Breast epithelium (tissue), 4 donors: ENCODE measurements around the gene FARSB. TPM values are rescaled to one million over a fixed set of nuclear protein-coding genes. Genes with fewer than 3 reads are reported as not detected.
"Not testable (repeated sequence)": the region's sequence is repeated elsewhere in the genome, so short reads cannot be mapped to it uniquely, and the experiment has no call there.

Experiments
- DNase-seq, 2 donors: peaks; one replicate each; pipeline ENCODE4 v3.0.0-alpha.2; 2019; ENCODE audit warnings: low spot score in 2 of 2
- H3K27ac ChIP-seq, 2 donors: fragments of 200-600 bp; sonication (generic) in 1 of 2; one replicate each; pipeline ENCODE4 v1.5.1; 2016 to 2019; ENCODE audit warnings: mild to moderate bottlenecking in 1 of 2
- H3K27me3 ChIP-seq, 2 donors: fragments of 200-600 bp; sonication (generic) in 1 of 2; one replicate each; pipeline versions ENCODE4 v1.5.1 to v1.6.0; 2017 to 2019; ENCODE audit warnings: control low read depth in 1 of 2, mild to moderate bottlenecking in 1 of 2
- H3K36me3 ChIP-seq: fragments of 200-600 bp; one replicate; pipeline ENCODE4 v1.5.1; 2019
- H3K4me1 ChIP-seq, 2 donors: fragments of 200-600 bp; sonication (generic); one replicate each; pipeline ENCODE4 v1.5.1; 2016 to 2019; ENCODE audit warnings: control low read depth in 1 of 2
- H3K4me3 ChIP-seq, 3 donors: fragments of 200-600 bp; sonication (generic); 1 replicate in 2 of 3; 2 replicates in 1 of 3; pipeline ENCODE4 v1.5.1; 2016 to 2019; ENCODE audit warnings: mild to moderate bottlenecking in 3 of 3, moderate library complexity in 2 of 3
- H3K9me3 ChIP-seq, 2 donors: fragments of 200-600 bp; sonication (generic) in 1 of 2; one replicate each; pipeline ENCODE4 v1.5.1; 2016 to 2019; ENCODE audit warnings: control low read depth in 1 of 2
- POLR2A ChIP-seq: fragments of 450-650 bp; IDR thresholded peaks from one replicate; pipeline ENCODE4 v1.6.1; 2016; ENCODE audit warnings: antibody characterized with exemption, mild to moderate bottlenecking, moderate library complexity
- POLR2AphosphoS5 ChIP-seq, 3 donors: sonication (generic); formaldehyde crosslinking; IDR thresholded peaks; one replicate each; pipeline ENCODE4 v1.6.1; 2017; ENCODE audit warnings: antibody characterized with exemption in 3 of 3
- intact Hi-C: fragments of 100-400 bp; cut with DNase I; formaldehyde crosslinking; loops from one replicate; pipeline ENCODE4 v1.15.1; 2023; ENCODE audit warnings: low total_unique reads
- total RNA-seq, 3 donors: library from RNA; depleted of rRNA; stranded (reverse); fragments of >200 nt; gene quantifications; one replicate each; pipeline ENCODE4 v1.1.0, GENCODE V29; 2016
- TF ChIP-seq, protein P1 (sequence below), 3 donors: fragments of 450-650 bp; IDR thresholded peaks; one replicate each; pipeline ENCODE4 v1.5.1; 2016 to 2017; ENCODE audit warnings: antibody characterized with exemption in 3 of 3, mild to moderate bottlenecking in 3 of 3, moderate library complexity in 3 of 3

The FARSB gene
- total RNA-seq, 3 donors from 2014 or later, result 11.8 to 19.0 (median 18.7) TPM

DNA sequence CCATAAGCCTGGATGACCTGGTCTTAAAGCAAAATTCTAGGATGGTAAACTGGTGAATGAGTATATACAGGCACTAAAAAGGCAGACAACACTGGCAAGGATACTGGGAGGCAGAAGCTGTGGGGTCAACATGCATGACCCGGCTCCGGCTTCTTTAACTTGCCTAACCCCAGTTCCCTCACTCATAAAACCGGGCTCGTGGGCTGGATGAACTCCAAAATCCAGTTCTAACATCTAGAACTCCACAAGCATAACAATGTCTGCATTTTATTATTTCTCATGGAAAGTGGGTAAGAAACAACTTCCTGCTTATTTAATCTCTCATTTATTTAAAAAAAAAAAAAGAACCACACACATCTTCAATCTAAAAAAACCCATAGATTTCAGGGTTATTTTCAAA, 57.3 kb downstream of the FARSB start:
- H3K27me3 ChIP-seq, result no peaks in the 10 kb centered on the region
- H3K36me3 ChIP-seq, result no peaks in the 10 kb centered on the region
- no peak overlapping the region for H3K27ac ChIP-seq
- H3K9me3 ChIP-seq, result no peaks in the 10 kb centered on the region
- intact Hi-C loops, result loop anchor here (5.0 kb wide), 1 partner anchor 644 kb away; no protein-coding TSS in a partner anchor
- no peak for DNase-seq
- H3K4me3 ChIP-seq, result no peak overlapping the region
- H3K4me1 ChIP-seq, result no peaks in the 10 kb centered on the region
- TF ChIP-seq, protein P1, sequence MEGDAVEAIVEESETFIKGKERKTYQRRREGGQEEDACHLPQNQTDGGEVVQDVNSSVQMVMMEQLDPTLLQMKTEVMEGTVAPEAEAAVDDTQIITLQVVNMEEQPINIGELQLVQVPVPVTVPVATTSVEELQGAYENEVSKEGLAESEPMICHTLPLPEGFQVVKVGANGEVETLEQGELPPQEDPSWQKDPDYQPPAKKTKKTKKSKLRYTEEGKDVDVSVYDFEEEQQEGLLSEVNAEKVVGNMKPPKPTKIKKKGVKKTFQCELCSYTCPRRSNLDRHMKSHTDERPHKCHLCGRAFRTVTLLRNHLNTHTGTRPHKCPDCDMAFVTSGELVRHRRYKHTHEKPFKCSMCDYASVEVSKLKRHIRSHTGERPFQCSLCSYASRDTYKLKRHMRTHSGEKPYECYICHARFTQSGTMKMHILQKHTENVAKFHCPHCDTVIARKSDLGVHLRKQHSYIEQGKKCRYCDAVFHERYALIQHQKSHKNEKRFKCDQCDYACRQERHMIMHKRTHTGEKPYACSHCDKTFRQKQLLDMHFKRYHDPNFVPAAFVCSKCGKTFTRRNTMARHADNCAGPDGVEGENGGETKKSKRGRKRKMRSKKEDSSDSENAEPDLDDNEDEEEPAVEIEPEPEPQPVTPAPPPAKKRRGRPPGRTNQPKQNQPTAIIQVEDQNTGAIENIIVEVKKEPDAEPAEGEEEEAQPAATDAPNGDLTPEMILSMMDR (IDR thresholded peaks at IDR 0.05), result no peak
- TF ChIP-seq POLR2AphosphoS5 (IDR thresholded peaks at IDR 0.05), result no peak
- TF ChIP-seq POLR2A, result no peak

DNA sequence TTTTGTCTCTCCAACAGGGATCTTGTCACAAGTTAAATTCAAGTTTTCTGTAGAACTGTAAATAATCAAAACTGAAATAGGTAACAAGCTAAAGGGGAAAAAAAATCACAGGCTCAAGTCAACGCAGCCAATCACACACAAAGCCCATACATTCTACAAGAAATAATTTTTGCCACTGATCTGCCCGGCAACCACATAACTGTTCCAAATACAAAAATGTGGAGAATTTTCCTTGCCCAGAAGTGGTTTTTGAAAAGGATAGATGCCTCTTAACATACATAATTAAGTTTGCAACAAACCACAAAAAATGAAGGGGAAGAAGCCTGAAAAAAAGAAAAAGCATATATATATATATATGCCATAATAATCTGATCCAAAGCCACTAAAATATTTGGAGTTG, 60.3 kb downstream of the FARSB start:
- DNase-seq, result no peak
- Histone ChIP-seq H3K36me3 (no peaks in the 10 kb centered on the region), H3K4me1 (no peaks in the 10 kb centered on the region), H3K4me3 (no peak overlapping the region), H3K9me3 (no peaks in the 10 kb centered on the region), H3K27me3 (no peaks in the 10 kb centered on the region), H3K27ac (no peak overlapping the region)
- intact Hi-C loops, result loop anchor here (5.0 kb wide), 1 partner anchor 647 kb away; no protein-coding TSS in a partner anchor
- TF ChIP-seq POLR2A, result no peak
- TF ChIP-seq, protein P1 (IDR thresholded peaks at IDR 0.05), result no peak
- TF ChIP-seq POLR2AphosphoS5 (IDR thresholded peaks at IDR 0.05), result no peak

DNA sequence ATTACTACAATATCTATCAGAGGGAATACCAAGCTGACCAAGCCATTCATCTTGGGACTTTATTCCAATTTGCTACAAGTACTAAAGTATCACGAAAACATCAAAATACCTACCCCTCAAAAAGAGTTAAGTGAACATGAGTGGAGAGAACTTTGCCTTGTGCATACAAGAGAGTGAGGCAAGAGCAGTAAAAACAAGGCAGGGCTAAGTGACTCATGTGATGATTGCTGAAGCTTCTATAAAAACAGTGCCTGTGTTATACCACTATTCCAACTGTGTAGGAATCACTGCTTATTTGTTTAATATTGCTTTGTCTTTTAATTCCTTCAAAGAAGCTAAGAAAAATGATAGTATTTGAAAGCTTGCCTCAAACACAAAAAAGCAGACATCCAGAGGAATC, 61.2 kb downstream of the FARSB start:
- Histone ChIP-seq H3K4me3 (no peak overlapping the region), H3K27me3 (no peaks in the 10 kb centered on the region), H3K4me1 (no peaks in the 10 kb centered on the region), H3K9me3 (no peaks in the 10 kb centered on the region), H3K36me3 (no peaks in the 10 kb centered on the region), H3K27ac (no peak overlapping the region)
- intact Hi-C loops, result loop anchor here (5.0 kb wide), 1 partner anchor 648 kb away; no protein-coding TSS in a partner anchor
- TF ChIP-seq POLR2A (no peak), POLR2AphosphoS5 (IDR thresholded peaks at IDR 0.05) (no peak)
- TF ChIP-seq, protein P1 (IDR thresholded peaks at IDR 0.05), result no peak
- no peak for DNase-seq

DNA sequence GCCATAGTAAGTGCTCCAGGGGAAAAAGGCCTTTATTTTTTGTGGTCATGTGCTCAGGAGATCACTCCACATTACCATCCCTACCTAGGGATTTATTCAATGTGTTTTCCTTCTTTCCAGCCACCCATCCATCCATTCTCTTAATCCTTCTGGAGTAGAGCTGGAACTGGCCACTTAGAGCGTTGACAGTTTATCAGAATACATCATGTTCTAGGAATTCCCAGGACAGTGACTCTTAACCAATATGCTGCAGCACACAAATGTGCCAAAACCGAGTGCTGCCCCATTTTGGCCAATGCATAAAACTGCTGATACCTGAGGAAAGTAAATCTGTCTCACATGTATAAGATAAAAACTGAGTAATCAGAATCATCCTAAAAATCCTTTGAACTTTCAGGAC, 63.7 kb downstream of the FARSB start:
- Histone ChIP-seq H3K4me1 (no peaks in the 10 kb centered on the region), H3K9me3 (no peaks in the 10 kb centered on the region), H3K4me3 (no peak overlapping the region), H3K27me3 (no peaks in the 10 kb centered on the region), H3K27ac (no peak overlapping the region), H3K36me3 (no peaks in the 10 kb centered on the region)
- TF ChIP-seq POLR2A (no peak), POLR2AphosphoS5 (IDR thresholded peaks at IDR 0.05) (no peak)
- TF ChIP-seq, protein P1 (IDR thresholded peaks at IDR 0.05), result no peak
- DNase-seq, result no peak
- intact Hi-C loops, result no loop called here

DNA sequence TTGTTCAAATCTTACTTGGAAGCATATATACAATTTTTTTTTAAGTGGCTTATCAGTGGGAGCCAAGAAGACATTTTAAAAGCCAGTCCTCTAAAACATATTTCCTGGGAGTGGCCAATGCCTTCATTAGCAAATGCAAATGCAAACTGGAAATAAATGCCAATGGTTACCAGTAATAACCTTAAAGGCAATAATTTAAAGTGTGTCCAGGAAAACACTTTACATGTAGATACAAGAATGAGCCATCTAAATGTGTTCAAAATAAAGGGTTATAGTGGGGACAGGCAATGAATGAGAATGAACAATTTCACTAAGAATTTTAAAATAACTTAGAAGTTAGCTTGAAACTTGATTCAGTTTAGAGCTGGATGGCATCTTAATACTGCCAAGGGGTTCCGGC, 64.2 kb downstream of the FARSB start:
- H3K4me3 ChIP-seq, result no peak overlapping the region
- no peak for DNase-seq
- no peaks in the 10 kb centered on the region for H3K36me3 ChIP-seq
- intact Hi-C loops, result no loop called here
- no peak overlapping the region for H3K27ac ChIP-seq
- H3K4me1 ChIP-seq, result no peaks in the 10 kb centered on the region
- TF ChIP-seq POLR2A, result no peak
- TF ChIP-seq, protein P1 (IDR thresholded peaks at IDR 0.05), result no peak
- no peaks in the 10 kb centered on the region for H3K9me3 ChIP-seq
- H3K27me3 ChIP-seq, result no peaks in the 10 kb centered on the region

DNA sequence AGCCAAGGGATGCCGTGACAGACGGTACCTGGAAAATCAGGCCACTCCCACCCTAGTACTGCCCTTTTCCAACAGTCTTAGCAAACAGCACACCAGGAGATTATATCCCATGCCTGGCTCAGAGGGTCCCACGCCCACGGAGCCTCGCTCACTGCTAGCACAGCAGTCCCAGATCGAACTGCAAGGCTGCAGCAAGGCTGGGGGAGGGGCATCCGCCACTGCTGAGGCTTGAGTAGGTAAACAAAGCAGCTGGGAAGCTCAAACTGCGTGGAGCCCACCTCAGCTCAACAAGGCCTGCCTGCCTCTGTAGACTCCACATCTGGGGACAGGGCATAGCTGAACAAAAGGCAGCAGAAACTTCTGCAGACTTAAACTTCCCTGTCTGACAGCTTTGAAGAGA, 71.3 kb downstream of the FARSB start:
- H3K27ac ChIP-seq, H3K9me3 ChIP-seq, H3K27me3 ChIP-seq, DNase-seq, intact Hi-C loops, H3K4me3 ChIP-seq, H3K4me1 ChIP-seq, H3K36me3 ChIP-seq: not testable (repeated sequence)
